Left ventricle myocardium inferior (tissue), 1 donor: ENCODE data around the gene LPAR1. TPM values are rescaled to one million over a fixed set of nuclear protein-coding genes. Genes with fewer than 3 reads are reported as not detected.

Experiments used
- DNase-seq: peaks from one replicate; pipeline ENCODE4 v3.0.0-alpha.2; 2020
- H3K27ac ChIP-seq: fragments of 200-600 bp; replicated peaks from 2 replicates; pipeline ENCODE4 v1.8.0; 2021
- H3K27me3 ChIP-seq: fragments of 200-600 bp; 2 replicates; pipeline ENCODE4 v1.8.0; 2021; ENCODE audit warnings: low read depth
- H3K36me3 ChIP-seq: fragments of 200-600 bp; 2 replicates; pipeline ENCODE4 v1.8.0; 2021
- H3K4me1 ChIP-seq: fragments of 200-600 bp; 2 replicates; pipeline ENCODE4 v1.8.0; 2021
- H3K4me3 ChIP-seq: fragments of 200-600 bp; 2 replicates; pipeline ENCODE4 v1.8.0; 2021; ENCODE audit warnings: mild to moderate bottlenecking, moderate library complexity
- H3K9me3 ChIP-seq: fragments of 200-600 bp; replicated peaks from 2 replicates; pipeline ENCODE4 v1.8.0; 2021
- CTCF ChIP-seq: fragments of 200-600 bp; IDR thresholded peaks from 2 replicates; pipeline ENCODE4 v1.8.0; 2021; ENCODE audit warnings: antibody characterized with exemption, mild to moderate bottlenecking, borderline replicate concordance
- intact Hi-C: fragments of 100-400 bp; cut with micrococcal nuclease; formaldehyde crosslinking; loops from one replicate; pipeline ENCODE4 v1.11.0; 2022
- total RNA-seq: library from RNA; stranded (reverse); fragmentation: NEBNext Ultra II Directional; extraction: Animal tissue kit (Norgen Biotek cat#: 25700); gene quantifications from one replicate; pipeline ENCODE4 v1.2.1, GENCODE V29; 2021
- donor health status: DM: no; HTN: yes; CAD: no; lungs with severe emphysema.

LPAR1 gene
- total RNA-seq, 1 donor from 2014 or later, result 12.4 TPM

GRCh38 chr9:110954822-110955291 lies 83.4 kb downstream of the LPAR1 start:
- no peak overlapping the region for H3K27ac ChIP-seq
- peaks cover 58% of the 10 kb centered on the region for H3K9me3 ChIP-seq
- no peak for DNase-seq
- no peak for TF ChIP-seq CTCF
- no peaks in the 10 kb centered on the region for H3K36me3 ChIP-seq
- no peaks in the 10 kb centered on the region for H3K27me3 ChIP-seq
- intact Hi-C loops, result no loop called here
- no peak overlapping the region for H3K4me3 ChIP-seq
- no peaks in the 10 kb centered on the region for H3K4me1 ChIP-seq

DNA sequence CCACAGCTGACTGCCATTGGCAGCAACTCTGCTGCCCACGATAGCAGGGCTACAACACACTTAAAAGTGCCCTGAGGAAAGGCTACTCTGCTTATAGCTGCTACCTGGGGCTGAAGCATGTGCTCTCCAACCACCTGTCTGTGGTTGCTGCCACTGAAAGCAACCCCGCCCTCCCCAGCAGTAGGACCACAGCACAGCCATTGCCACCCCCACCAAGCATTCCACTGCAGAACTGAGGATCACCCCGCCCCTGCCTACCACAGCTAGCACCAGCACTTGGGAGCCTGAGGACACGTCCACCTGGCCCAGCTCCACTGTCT lies 85.8 kb downstream of the LPAR1 start:
- TF ChIP-seq CTCF, result no peak
- Histone ChIP-seq H3K4me3 (no peak overlapping the region), H3K4me1 (no peaks in the 10 kb centered on the region), H3K27me3 (no peaks in the 10 kb centered on the region), H3K9me3 (peaks cover 39% of the 10 kb centered on the region), H3K36me3 (no peaks in the 10 kb centered on the region), H3K27ac (no peak overlapping the region)
- intact Hi-C loops, result no loop called here
- no peak for DNase-seq

- TF ChIP-seq CTCF, result no peak
- peaks cover 33% of the 10 kb centered on the region for H3K9me3 ChIP-seq
Observed at GRCh38 chr9:110951805-110952539, 86.3 kb downstream of the LPAR1 start.

GRCh38 chr9:110950041-110950645 lies 88.1 kb downstream of the LPAR1 start:
- TF ChIP-seq CTCF, result no peak
- Histone ChIP-seq H3K36me3 (no peaks in the 10 kb centered on the region), H3K9me3 (peaks cover 25% of the 10 kb centered on the region), H3K27ac (no peak overlapping the region), H3K4me1 (no peaks in the 10 kb centered on the region), H3K4me3 (no peak overlapping the region), H3K27me3 (no peaks in the 10 kb centered on the region)
- intact Hi-C loops, result no loop called here
- no peak for DNase-seq

More at GRCh38 chr9:110951805-110952539, 86.3 kb downstream of the LPAR1 start:
- Histone ChIP-seq H3K27ac (no peak overlapping the region), H3K36me3 (no peaks in the 10 kb centered on the region), H3K4me3 (no peak overlapping the region), H3K4me1 (no peaks in the 10 kb centered on the region), H3K27me3 (no peaks in the 10 kb centered on the region)
- intact Hi-C loops, result no loop called here
- DNase-seq, result no peak

- peaks cover 14% of the 10 kb centered on the region for H3K9me3 ChIP-seq
Observed at GRCh38 chr9:110949081-110949480, 89.2 kb downstream of the LPAR1 start.

More at GRCh38 chr9:110949081-110949480, 89.2 kb downstream of the LPAR1 start:
- Histone ChIP-seq H3K27ac (no peak overlapping the region), H3K36me3 (no peaks in the 10 kb centered on the region), H3K27me3 (no peaks in the 10 kb centered on the region), H3K4me3 (no peak overlapping the region), H3K4me1 (no peaks in the 10 kb centered on the region)
- DNase-seq, result no peak
- intact Hi-C loops, result no loop called here
- TF ChIP-seq CTCF, result no peak
